HEK293 (cell line): ENCODE results near the gene AFF3.

Experiments
- ZBTB21 ChIP-seq: fragments of 450-650 bp; formaldehyde crosslinking; IDR thresholded peaks from 2 replicates; pipeline ENCODE4 v1.5.1; 2017; ENCODE audit warnings: missing biosample characterization, missing genetic modification characterization
- ZNF521 ChIP-seq: fragments of 450-650 bp; formaldehyde crosslinking; IDR thresholded peaks from 2 replicates; pipeline ENCODE4 v1.5.1; 2017; ENCODE audit warnings: missing biosample characterization, mild to moderate bottlenecking, missing genetic modification characterization

- TF ChIP-seq ZBTB21 (tag by site-specific recombination) (no peak), ZNF521 (tag by site-specific recombination) (no peak)
These were observed 461.4 kb downstream of the AFF3 start for GRCh38 chr2:99680946-99681345.
